Tibial artery (tissue), 4 donors: ENCODE measurements around the gene SLC2A9.

Source experiments
- DNase-seq, 2 donors: peaks; one replicate each; pipeline ENCODE4 v3.0.0-alpha.2; 2019
- H3K27ac ChIP-seq, 2 donors: fragments of 200-600 bp; sonication (generic) in 1 of 2; 1 replicate in 1 of 2; 2 replicates in 1 of 2; pipeline ENCODE4 v1.5.1; 2018 to 2019; ENCODE audit warnings: mild to moderate bottlenecking in 1 of 2
- H3K27me3 ChIP-seq, 2 donors: fragments of 200-600 bp; sonication (generic) in 1 of 2; one replicate each; pipeline versions ENCODE4 v1.5.1 to v1.6.0; 2016 to 2019
- H3K36me3 ChIP-seq, 3 donors: fragments of 200-600 bp; sonication (generic) in 2 of 3; one replicate each; pipeline ENCODE4 v1.5.1; 2016 to 2019; ENCODE audit warnings: mild to moderate bottlenecking in 2 of 3
- H3K4me1 ChIP-seq, 4 donors: fragments of 200-600 bp; sonication (generic) in 2 of 4; 1 replicate in 3 of 4; 2 replicates in 1 of 4; pipeline ENCODE4 v1.5.1; 2016 to 2019
- H3K4me3 ChIP-seq, 2 donors: fragments of 200-600 bp; sonication (generic) in 1 of 2; 1 replicate in 1 of 2; 2 replicates in 1 of 2; pipeline ENCODE4 v1.5.1; 2018 to 2019; ENCODE audit warnings: mild to moderate bottlenecking in 2 of 2
- H3K9me3 ChIP-seq, 3 donors: fragments of 200-600 bp; sonication (generic) in 1 of 3; one replicate each; pipeline ENCODE4 v1.5.1; 2016 to 2019
- intact Hi-C: fragments of 100-400 bp; cut with DNase I; formaldehyde crosslinking; loops from one replicate; pipeline ENCODE4 v1.15.0; 2023; ENCODE audit warnings: low total_unique reads
- TF ChIP-seq, protein P1 (sequence below), 2 experiments: fragments of 200-600 bp in 1 of 2; fragments of 450-650 bp in 1 of 2; IDR thresholded peaks; one replicate each; pipeline ENCODE4 v1.5.1; 2017 to 2019; ENCODE audit warnings: antibody characterized with exemption in 2 of 2, mild to moderate bottlenecking in 1 of 2, moderate library complexity in 1 of 2

Gene SLC2A9

DNA sequence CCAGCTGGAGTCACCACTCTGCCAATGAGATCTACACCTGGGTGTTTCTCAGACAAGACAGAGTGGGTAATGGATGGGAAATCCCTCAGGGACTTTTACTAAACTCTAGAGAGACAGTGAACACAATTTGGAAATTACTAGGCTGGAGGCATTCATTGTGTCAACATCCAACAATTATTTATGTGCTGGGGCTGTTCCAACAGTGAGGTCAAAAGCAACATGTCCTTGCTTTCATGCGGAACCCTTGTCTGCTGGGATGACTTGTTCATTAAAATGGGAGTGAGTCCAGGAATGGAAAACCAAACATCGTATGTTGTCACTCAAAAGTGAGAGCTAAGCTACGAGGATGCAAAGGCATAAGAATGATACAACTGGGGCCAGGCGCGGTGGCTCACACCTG is 185.9 kb downstream of the SLC2A9 start:
- H3K9me3 ChIP-seq = no peaks in the 10 kb centered on the region
- TF ChIP-seq, protein P1, sequence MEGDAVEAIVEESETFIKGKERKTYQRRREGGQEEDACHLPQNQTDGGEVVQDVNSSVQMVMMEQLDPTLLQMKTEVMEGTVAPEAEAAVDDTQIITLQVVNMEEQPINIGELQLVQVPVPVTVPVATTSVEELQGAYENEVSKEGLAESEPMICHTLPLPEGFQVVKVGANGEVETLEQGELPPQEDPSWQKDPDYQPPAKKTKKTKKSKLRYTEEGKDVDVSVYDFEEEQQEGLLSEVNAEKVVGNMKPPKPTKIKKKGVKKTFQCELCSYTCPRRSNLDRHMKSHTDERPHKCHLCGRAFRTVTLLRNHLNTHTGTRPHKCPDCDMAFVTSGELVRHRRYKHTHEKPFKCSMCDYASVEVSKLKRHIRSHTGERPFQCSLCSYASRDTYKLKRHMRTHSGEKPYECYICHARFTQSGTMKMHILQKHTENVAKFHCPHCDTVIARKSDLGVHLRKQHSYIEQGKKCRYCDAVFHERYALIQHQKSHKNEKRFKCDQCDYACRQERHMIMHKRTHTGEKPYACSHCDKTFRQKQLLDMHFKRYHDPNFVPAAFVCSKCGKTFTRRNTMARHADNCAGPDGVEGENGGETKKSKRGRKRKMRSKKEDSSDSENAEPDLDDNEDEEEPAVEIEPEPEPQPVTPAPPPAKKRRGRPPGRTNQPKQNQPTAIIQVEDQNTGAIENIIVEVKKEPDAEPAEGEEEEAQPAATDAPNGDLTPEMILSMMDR (IDR thresholded peaks at IDR 0.05) = no peak
- intact Hi-C loops = no loop called here
- H3K27me3 ChIP-seq = no peaks in the 10 kb centered on the region
- H3K36me3 ChIP-seq = peaks cover 0 to 22% (median 0%) of the 10 kb centered on the region in 3 donors
- no peak overlapping the region for H3K27ac ChIP-seq
- no peak overlapping the region for H3K4me3 ChIP-seq
- no peaks in the 10 kb centered on the region for H3K4me1 ChIP-seq
- DNase-seq = no peak

DNA sequence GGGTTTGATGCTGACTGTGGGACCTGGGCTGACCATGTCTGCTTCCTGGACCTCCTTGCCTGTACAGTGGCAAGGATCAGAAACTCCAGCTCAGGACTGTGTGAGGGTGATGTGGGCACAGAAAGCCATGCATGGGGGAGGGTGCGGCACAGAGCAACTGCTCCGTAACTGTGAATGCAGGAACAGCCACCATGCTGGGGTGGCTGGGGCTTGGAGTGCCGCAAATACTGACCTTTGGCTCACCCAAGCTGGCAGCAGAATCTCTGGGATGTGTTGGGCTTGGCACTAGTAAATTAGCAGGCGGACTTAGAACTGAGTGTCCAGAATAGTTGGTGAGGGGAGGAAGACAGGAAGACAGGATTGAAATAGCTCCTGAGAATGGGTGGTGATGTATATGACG is 187.9 kb downstream of the SLC2A9 start:
- Histone ChIP-seq H3K27me3 (no peaks in the 10 kb centered on the region), H3K9me3 (no peaks in the 10 kb centered on the region), H3K4me1 (no peaks in the 10 kb centered on the region), H3K27ac (no peak overlapping the region), H3K36me3 (peaks cover 0 to 22% (median 0%) of the 10 kb centered on the region in 3 donors), H3K4me3 (no peak overlapping the region)
- no peak for DNase-seq
- intact Hi-C loops = no loop called here
- TF ChIP-seq, protein P1 (IDR thresholded peaks at IDR 0.05) = no peak

DNA sequence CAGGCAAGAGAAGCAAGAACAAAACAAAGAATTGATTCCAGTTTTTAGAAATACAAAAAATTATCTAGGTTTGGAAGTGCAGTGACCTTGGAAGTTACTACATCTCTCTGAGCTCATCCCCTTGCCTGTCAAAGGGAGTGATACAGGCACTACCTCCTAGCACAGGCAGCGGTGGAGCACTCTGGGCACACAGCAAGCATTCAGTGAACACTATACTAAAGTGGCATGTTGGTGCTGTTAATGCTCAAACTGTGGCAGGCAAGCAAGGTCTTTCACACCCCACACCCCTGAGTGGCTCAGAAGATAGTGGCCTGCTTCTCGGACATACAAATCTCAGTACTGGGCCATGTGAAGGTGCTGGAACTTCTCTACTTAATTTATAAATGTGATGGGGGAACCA is 188.7 kb downstream of the SLC2A9 start:
- intact Hi-C loops = no loop called here
- Histone ChIP-seq H3K4me1 (no peaks in the 10 kb centered on the region), H3K27ac (no peak overlapping the region), H3K9me3 (no peaks in the 10 kb centered on the region), H3K36me3 (peaks cover 0 to 22% (median 0%) of the 10 kb centered on the region in 3 donors), H3K27me3 (no peaks in the 10 kb centered on the region), H3K4me3 (no peak overlapping the region)
- no peak for DNase-seq
- TF ChIP-seq, protein P1 (IDR thresholded peaks at IDR 0.05) = no peak

DNA sequence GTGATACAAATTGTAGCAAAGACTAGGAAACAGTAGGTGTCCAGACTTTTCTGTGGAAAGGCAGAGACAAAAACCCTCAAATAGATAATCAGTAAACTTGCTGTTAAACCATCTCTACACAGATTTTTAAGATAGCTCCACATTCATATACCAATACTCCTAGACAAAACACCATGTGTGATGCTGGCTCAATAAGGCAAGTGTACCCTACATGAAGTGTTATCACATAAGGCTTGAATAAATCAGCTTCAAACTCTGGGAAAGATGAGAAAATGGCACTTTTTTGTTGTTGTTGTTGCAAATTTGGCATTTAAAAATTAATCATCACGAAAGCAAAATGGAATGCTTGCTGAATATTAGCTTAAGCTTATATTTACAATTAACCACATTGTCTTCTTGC is 194.7 kb downstream of the SLC2A9 start:
- no peaks in the 10 kb centered on the region for H3K4me1 ChIP-seq
- intact Hi-C loops = no loop called here

DNA sequence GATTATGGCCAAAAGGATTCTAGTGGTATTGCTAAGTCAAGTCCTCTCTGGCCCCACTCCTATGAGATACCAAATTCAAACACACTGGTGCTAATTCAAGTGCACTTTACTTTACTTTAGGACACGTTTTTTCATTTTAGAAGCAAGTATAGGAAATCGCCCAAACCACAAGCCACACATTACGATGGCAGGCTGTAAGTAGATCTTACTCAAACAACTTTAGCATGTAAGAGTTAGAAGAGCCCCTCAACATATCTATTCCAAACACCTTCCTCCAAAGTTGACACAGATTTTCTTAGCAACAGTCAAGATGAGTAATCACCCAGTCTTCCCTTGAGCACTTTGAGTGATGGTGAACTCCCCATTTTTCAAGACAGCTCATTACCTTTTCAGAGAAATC is 196.2 kb downstream of the SLC2A9 start:
- no peaks in the 10 kb centered on the region for H3K36me3 ChIP-seq
- no peaks in the 10 kb centered on the region for H3K27me3 ChIP-seq
- H3K4me3 ChIP-seq = no peak overlapping the region
- H3K27ac ChIP-seq = no peak overlapping the region
- H3K9me3 ChIP-seq = no peaks in the 10 kb centered on the region
- intact Hi-C loops = no loop called here
- no peaks in the 10 kb centered on the region for H3K4me1 ChIP-seq
- no peak for DNase-seq
- TF ChIP-seq, protein P1 (IDR thresholded peaks at IDR 0.05) = no peak

More for the DNA sequence above, 194.7 kb downstream of the SLC2A9 start:
- H3K4me3 ChIP-seq = no peak overlapping the region
- H3K9me3 ChIP-seq = no peaks in the 10 kb centered on the region
- TF ChIP-seq, protein P1 (IDR thresholded peaks at IDR 0.05) = no peak
- H3K27ac ChIP-seq = no peak overlapping the region
- no peaks in the 10 kb centered on the region for H3K27me3 ChIP-seq
- H3K36me3 ChIP-seq = peaks cover 0 to 3% (median 0%) of the 10 kb centered on the region in 3 donors
- DNase-seq = no peak

DNA sequence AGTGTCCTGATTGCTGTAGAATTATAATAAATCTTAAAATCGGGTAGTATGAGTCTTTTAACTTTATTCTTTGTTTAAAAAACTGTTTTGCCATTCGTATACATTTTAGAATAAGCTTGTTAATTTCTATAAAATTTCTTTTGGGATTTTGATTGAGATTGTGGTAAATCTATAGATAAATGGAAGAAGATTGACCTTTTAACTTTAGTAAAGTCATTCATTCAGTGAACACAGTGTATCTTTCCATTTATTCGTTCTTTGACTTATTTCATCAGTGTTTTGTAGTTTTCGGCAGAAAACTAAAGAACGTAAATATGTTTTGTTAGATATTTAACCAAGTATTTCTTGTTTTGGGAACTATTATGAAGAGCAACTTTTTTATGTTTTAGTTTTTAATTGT is 201.0 kb downstream of the SLC2A9 start:
- no peaks in the 10 kb centered on the region for H3K9me3 ChIP-seq
- H3K27ac ChIP-seq = no peak overlapping the region
- H3K27me3 ChIP-seq = no peaks in the 10 kb centered on the region
- H3K4me3 ChIP-seq = no peak overlapping the region
- DNase-seq = no peak
- no peaks in the 10 kb centered on the region for H3K36me3 ChIP-seq
- intact Hi-C loops = no loop called here
- TF ChIP-seq, protein P1 (IDR thresholded peaks at IDR 0.05) = no peak
- no peaks in the 10 kb centered on the region for H3K4me1 ChIP-seq
